Heart left ventricle (tissue), 13 donors: ENCODE data around the gene KCNK1.

ENCODE experiments used
- CTCF ChIP-seq, 12 donors: fragments of 200-600 bp; sonication (generic) in 4 of 12; IDR thresholded peaks; one replicate each; pipeline versions ENCODE4 v1.5.0 to v1.8.0; 2018 to 2022; ENCODE audit warnings: antibody characterized with exemption in 12 of 12, mild to moderate bottlenecking in 5 of 12
- POLR2A ChIP-seq, 2 donors: fragments of 450-650 bp; IDR thresholded peaks; one replicate each; pipeline ENCODE4 v1.6.1; 2017; ENCODE audit warnings: antibody characterized with exemption in 2 of 2, mild to moderate bottlenecking in 2 of 2, moderate library complexity in 2 of 2
- donor health status: ischemic (EF 13 %, LVEDD 7.1; RV severe dilation, severe dysfunction).
- donor health status: DM: no; HTN: yes; CAD: no.
- donor health status: DM: no; HTN: no; CAD: no.
- donor health status: ischemic (EF 25% LVEDD 6.9; RV normal size, moderate dysfunction).
- donor health status: ischemic (EF 25% LVEDD 5.7; RV mildly dilated, moderate dysfunction).
- donor health status: ischemic (EF 35%, LVEDD 5.7; RV mildly dilated, moderate dysfunction).
- donor health status: nonischemic (EF 11% LVEDD 7.7; RV severe dilation, severe dysfunction).
- donor health status: DM: yes; HTN: yes; CAD: no.
- donor health status: PGD.
- donor health status: ischemic (EF 29% LVEDD 5.4; RV normal size, mild dysfunction).
- donor health status: nonischemic (EF 23%, LVEDD 6.1; RV moderate dilation, normal function).

- TF ChIP-seq CTCF (IDR thresholded peaks at IDR 0.05): no peak
- TF ChIP-seq POLR2A (IDR thresholded peaks at IDR 0.05): no peak
Observed at GRCh38 chr1:233632436-233632835, 18.5 kb downstream of the KCNK1 start.
